ENCODE data around the gene IGFBP2.
"Not testable (repeated sequence)": the region's sequence is repeated elsewhere in the genome, so short reads cannot be mapped to it uniquely, and the experiment has no call there.

The IGFBP2 gene, protein sequence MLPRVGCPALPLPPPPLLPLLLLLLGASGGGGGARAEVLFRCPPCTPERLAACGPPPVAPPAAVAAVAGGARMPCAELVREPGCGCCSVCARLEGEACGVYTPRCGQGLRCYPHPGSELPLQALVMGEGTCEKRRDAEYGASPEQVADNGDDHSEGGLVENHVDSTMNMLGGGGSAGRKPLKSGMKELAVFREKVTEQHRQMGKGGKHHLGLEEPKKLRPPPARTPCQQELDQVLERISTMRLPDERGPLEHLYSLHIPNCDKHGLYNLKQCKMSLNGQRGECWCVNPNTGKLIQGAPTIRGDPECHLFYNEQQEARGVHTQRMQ

GRCh38 chr2:216632952-216633615, at the start of gene IGFBP2:
Gene IGFBP2 (plus strand): TSS chr2:216633420. CDS start chr2:216633524, 104 bp downstream.
- no peak for DNase-seq

- no peak for DNase-seq
Measured at GRCh38 chr2:216583606-216584005, 49.6 kb upstream of the IGFBP2 start.

DNA sequence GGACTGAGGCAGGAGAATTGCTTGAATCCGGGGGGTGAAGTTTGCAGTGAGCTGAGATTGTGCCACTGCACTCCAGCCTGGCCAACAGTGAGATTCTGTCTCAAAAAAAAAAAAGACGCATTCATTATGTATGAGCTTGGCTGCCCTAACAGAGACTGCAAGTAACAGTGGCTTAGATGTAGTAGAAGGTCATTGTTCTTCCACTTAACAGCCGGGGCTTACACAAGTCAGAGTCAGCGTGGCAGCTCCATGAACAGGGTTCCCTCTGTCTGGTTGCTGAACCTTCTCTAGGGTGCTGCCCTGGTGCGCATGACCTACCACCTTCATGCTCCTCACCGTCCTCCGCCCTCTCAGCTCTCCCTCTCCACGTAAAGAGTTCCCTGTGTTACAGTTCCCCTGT, 49.1 kb upstream of the IGFBP2 start:
- no peak for DNase-seq

- DNase-seq = no peak
Measured at GRCh38 chr2:216585441-216585840, 47.8 kb upstream of the IGFBP2 start.

- no peak for DNase-seq
Measured at GRCh38 chr2:216588861-216589710, 44.1 kb upstream of the IGFBP2 start.

DNA sequence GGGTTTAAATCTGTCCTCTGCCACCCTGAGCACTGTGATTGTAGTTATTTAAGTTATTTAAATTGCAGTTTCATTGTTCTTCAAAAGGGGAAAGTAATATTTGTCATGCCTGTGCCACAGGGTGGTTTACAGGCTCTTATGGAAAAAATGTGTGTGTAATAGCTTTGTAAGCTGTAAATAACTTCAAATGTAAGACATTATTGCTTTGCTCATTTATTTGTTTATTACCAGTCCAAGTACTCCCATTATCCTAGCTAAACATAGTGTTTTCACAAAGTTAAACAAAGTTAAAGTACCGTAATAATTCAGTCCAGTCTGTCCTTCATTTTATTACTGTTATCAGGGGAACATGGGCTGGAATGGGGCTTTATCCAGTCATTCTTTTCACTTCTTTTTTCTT, 43.4 kb upstream of the IGFBP2 start:
- DNase-seq = no peak

GRCh38 chr2:216590780-216591179, 42.4 kb upstream of the IGFBP2 start:
- peak; percentile 42 for DNase-seq

DNA sequence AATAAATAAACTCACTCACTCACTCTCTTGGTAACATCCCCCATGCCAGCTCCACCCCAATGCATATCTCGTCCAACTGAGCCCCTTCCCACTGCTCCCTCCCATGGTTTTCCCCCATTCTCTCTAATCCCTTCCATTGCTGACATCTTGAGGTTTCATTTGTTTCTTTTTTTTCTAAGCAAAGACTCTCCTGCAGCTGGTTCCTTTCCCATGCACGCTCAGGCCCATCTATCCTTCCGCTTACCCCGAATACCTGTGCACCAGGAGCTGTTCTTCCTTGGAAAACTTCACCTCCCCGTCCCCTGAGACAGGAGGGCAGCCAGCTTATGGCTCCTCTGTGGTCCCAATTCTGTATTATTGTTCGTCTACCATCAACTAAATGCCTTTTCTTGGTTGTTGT, 41.7 kb upstream of the IGFBP2 start:
- no peak for DNase-seq

DNA sequence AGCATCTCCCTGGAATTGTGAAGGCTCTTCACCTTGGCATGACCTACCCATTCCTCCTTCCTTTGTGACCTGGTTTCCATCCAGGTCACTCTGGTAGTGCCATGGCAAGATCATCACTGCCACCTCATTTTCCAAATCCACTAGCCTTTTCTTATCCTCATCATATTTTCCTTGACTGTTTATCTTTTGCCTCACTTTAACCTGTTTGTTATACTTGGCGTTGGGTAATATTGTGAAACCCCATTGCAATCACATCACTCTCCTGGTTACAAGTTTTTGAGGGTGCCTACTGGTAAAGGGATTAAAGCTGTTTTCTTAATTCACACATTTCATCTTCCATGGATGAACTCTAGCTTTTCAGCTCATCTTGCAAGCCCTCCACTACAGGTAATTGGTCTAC, 39.1 kb upstream of the IGFBP2 start:
- no peak for DNase-seq

- peak; percentile 81 for DNase-seq
Measured at GRCh38 chr2:216596236-216596979, 36.8 kb upstream of the IGFBP2 start.

- peak; percentile 62 for DNase-seq
Measured at GRCh38 chr2:216596980-216597509, 36.2 kb upstream of the IGFBP2 start.

DNA sequence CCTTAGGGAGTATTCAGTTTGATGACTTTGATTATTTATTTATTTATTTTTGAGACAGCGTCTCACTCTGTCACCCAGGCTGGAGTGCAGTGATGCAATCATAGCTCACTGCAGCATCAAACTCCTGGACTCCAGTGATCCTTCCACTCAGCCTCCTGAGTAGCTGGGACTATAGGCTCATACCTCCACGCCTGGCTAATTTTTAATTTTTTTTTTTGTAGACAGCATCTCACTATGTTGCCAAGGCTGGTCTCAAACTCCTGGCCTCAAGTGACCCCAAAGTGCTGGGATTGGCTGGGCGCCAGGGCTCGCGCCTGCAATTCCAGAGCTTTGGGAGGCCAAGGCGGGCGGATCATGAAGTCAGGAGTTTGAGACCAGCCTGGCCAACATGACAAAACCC, 35.4 kb upstream of the IGFBP2 start:
- not testable (repeated sequence) for DNase-seq

DNA sequence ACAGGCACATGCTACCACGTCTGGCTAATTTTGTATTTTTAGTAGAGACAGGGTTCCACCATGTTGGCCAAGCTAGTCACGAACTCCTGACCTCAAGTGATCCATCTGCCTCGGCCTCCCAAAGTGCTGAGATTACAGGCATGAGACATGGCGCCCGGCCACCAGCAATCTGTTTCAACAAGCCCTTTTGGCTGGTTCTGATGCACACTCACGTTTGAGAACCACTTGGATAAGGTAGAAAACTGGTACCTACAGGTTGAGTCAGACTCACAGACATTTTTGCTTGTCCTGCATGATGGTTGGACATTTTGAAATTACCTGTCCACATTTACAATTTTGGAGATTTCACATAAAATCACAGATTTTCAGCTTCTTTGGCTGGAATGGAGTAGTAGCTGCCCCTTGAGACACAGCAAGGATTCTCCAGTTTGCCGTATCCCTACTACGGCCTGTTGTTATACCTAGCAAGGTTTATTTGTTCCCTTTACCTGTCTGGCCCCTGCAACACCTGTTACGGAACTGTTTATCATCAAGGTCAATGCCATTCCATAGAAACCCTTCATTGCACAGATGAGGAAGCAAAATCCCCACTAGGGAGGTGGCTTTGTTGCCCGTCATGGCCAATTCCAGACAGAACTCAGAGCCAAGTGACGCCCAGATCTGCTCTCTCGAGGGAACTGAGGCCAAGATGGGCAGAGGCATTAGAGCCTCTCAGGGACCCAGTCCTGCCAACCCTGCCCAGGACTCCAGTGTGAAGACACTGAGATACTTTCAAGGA, 31.4 kb upstream of the IGFBP2 start:
- DNase-seq = no peak

DNA sequence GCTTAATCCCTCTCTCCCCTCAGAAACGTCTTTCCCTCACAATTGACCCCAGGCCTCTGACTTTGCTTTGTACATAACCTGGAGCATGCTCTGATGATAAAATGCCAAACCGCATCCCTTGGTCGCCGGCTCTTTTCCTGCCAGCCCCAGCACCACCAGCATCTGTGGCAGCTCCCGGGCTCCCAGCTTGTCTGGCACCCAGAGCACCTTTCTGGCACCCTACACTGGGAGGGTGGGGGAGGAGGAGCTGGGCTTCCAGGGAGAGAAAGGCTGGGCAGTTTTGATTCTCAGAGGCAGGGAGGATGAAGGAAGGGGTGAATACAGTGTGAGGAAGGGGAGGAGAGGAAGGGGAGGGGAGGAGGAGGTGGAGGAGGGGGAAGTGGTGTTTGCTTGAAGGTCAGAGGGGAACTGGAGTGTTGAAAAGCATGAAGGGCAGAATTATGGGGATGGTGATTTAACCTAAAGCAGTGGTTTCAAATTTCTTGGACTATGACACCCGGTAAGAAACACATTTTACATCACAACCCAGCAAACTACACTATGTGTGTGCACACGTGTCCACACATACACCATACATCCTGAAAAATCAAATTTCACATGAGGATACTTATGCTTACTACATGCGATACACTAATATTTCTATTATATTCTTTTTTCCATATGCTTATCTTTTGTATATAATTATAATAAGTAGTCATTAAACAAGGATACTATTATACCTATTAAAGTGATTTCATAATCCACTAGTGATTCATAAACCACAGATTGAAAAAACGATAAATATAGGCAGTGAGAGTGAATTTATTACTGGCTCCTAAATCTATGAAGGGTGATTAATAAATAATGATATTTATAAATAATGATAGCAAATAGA, 30.0 kb upstream of the IGFBP2 start:
- no peak for DNase-seq

GRCh38 chr2:216603884-216604245, 29.4 kb upstream of the IGFBP2 start:
- no peak for DNase-seq

GRCh38 chr2:216604458-216604857, 28.8 kb upstream of the IGFBP2 start:
- DNase-seq = no peak

DNA sequence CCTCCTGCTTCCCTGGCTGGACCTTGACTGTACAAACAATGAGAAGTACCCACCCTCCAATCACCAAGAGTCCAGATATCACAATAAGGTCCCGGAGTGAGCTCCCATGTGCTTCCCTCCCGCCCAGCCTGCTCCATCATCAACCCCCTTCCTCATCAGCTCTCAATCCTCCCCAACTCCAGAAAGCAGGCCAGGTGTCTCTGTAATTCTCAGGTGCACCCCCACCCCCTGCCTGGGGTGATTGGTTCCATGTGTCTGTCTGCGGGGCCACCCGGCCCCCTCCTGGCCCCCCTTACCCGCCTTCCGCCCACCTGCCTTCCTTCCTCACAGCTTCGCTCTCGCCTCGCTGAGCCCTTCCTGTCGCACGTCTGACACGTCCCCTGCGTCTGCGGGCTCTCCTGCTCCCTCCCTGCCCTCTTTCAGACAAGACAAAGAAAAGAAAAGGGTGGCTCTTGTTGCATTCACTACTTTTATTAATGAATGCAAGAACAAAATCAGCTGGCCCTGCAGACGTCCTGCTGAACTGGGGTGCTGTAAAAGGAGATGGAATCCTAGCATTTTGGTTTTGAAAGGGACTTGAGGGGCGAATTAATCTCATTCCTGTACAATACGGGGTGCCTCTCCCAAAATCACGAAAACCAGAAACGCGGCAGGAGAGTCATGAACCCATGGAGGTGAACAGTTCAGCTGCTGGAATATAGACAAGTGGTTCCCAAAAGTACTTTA, 26.5 kb upstream of the IGFBP2 start:
- DNase-seq = no peak

GRCh38 chr2:216607277-216607560, 26.0 kb upstream of the IGFBP2 start:
- no peak for DNase-seq

DNA sequence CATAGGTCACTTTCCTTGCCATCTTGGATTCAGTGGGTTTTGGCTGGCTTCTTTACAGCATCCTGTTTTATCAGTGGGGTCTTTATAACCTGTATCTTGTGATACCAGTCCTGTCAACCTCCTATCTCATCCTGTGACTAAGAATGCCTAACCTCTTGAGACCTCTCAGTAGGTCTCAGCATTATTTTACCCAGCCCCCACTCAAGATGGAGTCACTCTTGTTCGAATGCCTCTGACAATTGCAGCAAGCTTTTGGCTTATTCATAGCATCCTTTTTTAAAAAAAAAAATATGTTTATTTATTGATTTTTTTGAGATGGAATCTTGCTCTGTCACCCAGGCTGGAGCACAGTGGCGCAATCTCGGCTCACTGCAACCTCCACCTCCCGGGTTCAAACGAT, 24.7 kb upstream of the IGFBP2 start:
- DNase-seq = no peak

DNA sequence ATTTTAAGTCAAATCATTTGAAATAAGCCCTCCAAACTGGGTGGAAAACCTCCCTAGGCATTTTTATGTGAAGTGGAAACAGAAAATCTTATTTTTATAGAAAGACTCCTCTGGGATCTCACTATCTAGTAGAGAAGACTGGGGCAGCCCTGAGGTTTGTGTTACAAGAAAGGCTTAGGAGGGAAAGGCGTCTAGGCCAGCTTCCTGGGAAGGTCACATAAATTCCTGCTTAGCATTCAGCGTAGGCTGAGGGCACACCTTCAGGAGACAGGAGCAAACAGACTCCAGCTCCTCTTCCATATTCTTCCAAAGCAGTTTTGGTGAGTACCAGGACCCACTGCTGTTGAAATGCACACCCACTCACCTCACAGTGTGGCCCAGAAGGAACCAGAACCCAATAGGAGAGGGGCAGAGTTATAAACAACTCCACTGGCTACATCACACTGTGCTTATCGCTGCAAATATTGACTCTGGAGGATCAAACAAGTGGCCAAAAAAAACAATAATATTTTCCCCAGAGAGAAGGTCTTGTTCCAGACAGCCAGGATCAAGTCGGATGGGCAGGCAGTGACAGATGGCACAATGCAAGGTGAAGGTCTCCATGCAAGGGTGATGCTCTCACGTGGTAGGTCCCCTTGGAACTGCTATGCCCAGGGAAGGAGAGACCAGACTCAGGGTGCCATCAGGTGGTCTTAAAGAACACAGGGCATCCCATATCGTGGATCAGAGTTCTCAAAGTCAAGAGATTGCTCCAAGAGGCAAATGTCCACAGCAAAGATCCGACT, 17.7 kb upstream of the IGFBP2 start:
- no peak for DNase-seq

Measured in NCI-H446 treated with DMSO at 0.1 percent for 48 hours (cell line).